K562 (cell line): ENCODE results near the gene TOR3A. TPM values are rescaled to one million over a fixed set of nuclear protein-coding genes. Genes with fewer than 3 reads are reported as not detected.

Source experiments
- ATAC-seq: fragments of 200-7000 bp; cut with Tn5 transposase; 3 replicates; pipeline ENCODE4 v1.9.1; 2020; ENCODE audit warnings: moderate library complexity
- BruUV-seq: library from RNA; stranded (reverse); fragments of 400-500 nt; replicated peaks from 2 replicates; lab custom pipeline; 2021; lab: Mats Ljungman, UMichigan
- CTCF ChIA-PET: fragments of 300-600 bp; formaldehyde crosslinking; extraction: SDS; loops from one replicate; lab custom pipeline; 2021; ENCODE audit warnings: low intra/inter-chr PET ratio; lab: Yijun Ruan, JAX
- POLR2A ChIA-PET: fragments of 300-600, 350-650 bp; sonication (Branson Sonifier 250); formaldehyde crosslinking; extraction: SDS; loops from one replicate; lab custom pipeline; 2021; ENCODE audit warnings: antibody characterized with exemption, inconsistent platforms; lab: Yijun Ruan, JAX
- DNase-seq, 4 experiments: peaks; one replicate each; pipeline versions ENCODE4 v3.0.0 to v3.0.0-alpha.2; 2011 to 2018; ENCODE audit warnings: low spot score in 3 of 4, mixed read lengths in 3 of 4; ENCODE audit errors: extremely low read depth in 1 of 4
- FAIRE-seq: peaks from 2 replicates; lab custom pipeline; 2011; peaks lifted over from hg19 to GRCh38; lab: Jason Lieb, UNC
- H2AFZ ChIP-seq: 2 replicates; pipeline ENCODE4 v1.6.0; 2011; ENCODE audit warnings: low read depth, low read length, control low read depth, inconsistent platforms
- H3K27ac ChIP-seq: fragments of 200-600 bp; 3 replicates; pipeline ENCODE4 v1.8.0; 2011; ENCODE audit warnings: low read depth, mild to moderate bottlenecking, control low read depth, inconsistent platforms, low read length, moderate library complexity, mixed read lengths; ENCODE audit errors: extremely low read depth
- H3K27me3 ChIP-seq, 2 experiments: fragments of 300-600 bp in 1 of 2; 2 replicates in 1 of 2; 3 replicates in 1 of 2; pipeline versions ENCODE4 v1.6.0 to v1.8.0; 2011; ENCODE audit warnings: inconsistent platforms in 2 of 2, low read length in 2 of 2, mild to moderate bottlenecking in 1 of 2, mixed read lengths in 1 of 2, moderate library complexity in 1 of 2; ENCODE audit not compliant: control insufficient read depth in 2 of 2, insufficient read depth in 2 of 2
- H3K36me3 ChIP-seq: fragments of 300-600 bp; 3 replicates; pipeline ENCODE4 v1.8.0; 2011; ENCODE audit warnings: mild to moderate bottlenecking, low read length, inconsistent platforms; ENCODE audit not compliant: control insufficient read depth, insufficient read depth
- H3K4me1 ChIP-seq, 2 experiments: fragments of 200-600 bp in 1 of 2; replicated peaks in 1 of 2; 2 replicates in 1 of 2; 3 replicates in 1 of 2; pipeline versions ENCODE4 v1.5.1 to v1.8.0; 2011; ENCODE audit warnings: inconsistent platforms in 2 of 2, low read length in 2 of 2, mild to moderate bottlenecking in 1 of 2, mixed read lengths in 1 of 2, moderate library complexity in 1 of 2; ENCODE audit not compliant: control insufficient read depth in 2 of 2, insufficient read depth in 2 of 2
- H3K4me2 ChIP-seq: 2 replicates; pipeline ENCODE4 v1.6.1; 2011; ENCODE audit warnings: low read length, control low read depth, inconsistent platforms, mixed read lengths; ENCODE audit not compliant: insufficient read depth
- H3K4me3 ChIP-seq: fragments of 200-600 bp; sonication (generic), shearing (Covaris generic); 2 replicates; pipeline ENCODE4 v1.5.1; 2016; ENCODE audit warnings: control low read depth, inconsistent platforms
- H3K79me2 ChIP-seq: fragments of 200-600 bp; 3 replicates; pipeline ENCODE4 v1.8.0; 2011; ENCODE audit warnings: low read length, inconsistent platforms; ENCODE audit not compliant: control insufficient read depth, insufficient read depth
- H3K9ac ChIP-seq, 2 experiments: 2 replicates each; pipeline versions ENCODE4 v1.6.0 to v1.6.1; 2011; ENCODE audit warnings: low read depth in 2 of 2, low read length in 2 of 2, control low read depth in 1 of 2, inconsistent platforms in 1 of 2, mild to moderate bottlenecking in 1 of 2, mixed read lengths in 1 of 2; ENCODE audit not compliant: insufficient read depth in 1 of 2
- H3K9me1 ChIP-seq: one replicate; pipeline ENCODE4 v1.6.0; 2011; ENCODE audit warnings: inconsistent platforms, mild to moderate bottlenecking, low read length, moderate library complexity; ENCODE audit not compliant: control insufficient read depth, insufficient read depth
- H3K9me3 ChIP-seq: replicated peaks from 2 replicates; pipeline ENCODE4 v1.5.1; 2011; ENCODE audit warnings: low read depth, low read length, inconsistent platforms; ENCODE audit not compliant: control insufficient read depth, insufficient read depth
- H4K20me1 ChIP-seq: replicated peaks from 2 replicates; pipeline ENCODE4 v1.6.1; 2011; ENCODE audit warnings: low read length, inconsistent platforms, mixed read lengths; ENCODE audit not compliant: control insufficient read depth, insufficient read depth
- BHLHE40 ChIP-seq: IDR thresholded peaks from 2 replicates; pipeline ENCODE4 v1.6.1; 2011; ENCODE audit warnings: low read length, improper control_type of control experiment
- FOSL1 ChIP-seq: fragments of 200-800 bp; sonication (Bioruptor generic); conservative IDR thresholded peaks from 2 replicates; pipeline ENCODE4 v1.6.1; 2016; ENCODE audit warnings: missing genetic modification characterization, missing compliant biosample characterization
- GATAD2B ChIP-seq: fragments of 450-650 bp; IDR thresholded peaks from 2 replicates; pipeline ENCODE4 v1.6.1; 2017; ENCODE audit warnings: mild to moderate bottlenecking, borderline replicate concordance
- MITF ChIP-seq: IDR thresholded peaks from 2 replicates; pipeline ENCODE4 v1.6.1; 2014; ENCODE audit warnings: antibody characterized with exemption
- NUFIP1 ChIP-seq: fragments of 450-650 bp; IDR thresholded peaks from 2 replicates; pipeline ENCODE4 v1.6.1; 2018; ENCODE audit not compliant: partially characterized antibody
- SPI1 ChIP-seq: IDR thresholded peaks from 2 replicates; pipeline ENCODE4 v1.6.1; 2011; ENCODE audit warnings: low read depth, low read length, control low read depth, borderline replicate concordance
- SUPT5H ChIP-seq: fragments of 450-650 bp; IDR thresholded peaks from 2 replicates; pipeline ENCODE4 v1.6.1; 2016
- ZBED1 ChIP-seq: IDR thresholded peaks from 2 replicates; pipeline ENCODE4 v1.6.1; 2014
- WGBS: fragments of 100-300 bp; shearing (Covaris generic); methylation state at CpG from one replicate; pipeline ENCODE4 v1.1.6; 2016; ENCODE audit warnings: low coverage, mixed read lengths; ENCODE audit not compliant: insufficient coverage; ENCODE audit errors: missing lambda C conversion rate; 5-methylcytosine and 5-hydroxymethylcytosine counted together
- in situ Hi-C: fragments of 300-500 bp; cut with MboI; formaldehyde crosslinking; loops from 4 replicates; pipeline ENCODE4 v1.15.0; 2018; ENCODE audit warnings: inconsistent platforms, mixed read lengths
- intact Hi-C: fragments of 100-400 bp; cut with micrococcal nuclease; formaldehyde crosslinking; loops from 2 replicates; pipeline ENCODE4 v1.14.2; 2022
- polyA plus RNA-seq, 8 experiments: library from polyadenylated mRNA; depleted of rRNA in 4 of 8; stranded (reverse) in 5 of 8; unstranded in 3 of 8; fragments of >200 nt; fragmentation: Nextera tagmentation in 2 of 8; fragmentation: Illumina TruSeq in 1 of 8; extraction: Ambion mirVana in 2 of 8; extraction: Trizol in 1 of 8; gene quantifications; 2 replicates each; pipeline versions ENCODE4 v1.2.1 to v1.2.3, GENCODE V29; 2011 to 2014; ENCODE audit warnings: inconsistent platforms in 1 of 8, missing spikeins in 1 of 8
- total RNA-seq, 7 experiments: library from RNA; depleted of rRNA in 6 of 7; stranded (reverse); fragments of >200 nt in 6 of 7; fragmentation: Illumina TruSeq in 2 of 7; extraction: Trizol in 2 of 7; gene quantifications; 2 replicates each; pipeline versions ENCODE4 v1.2.1 to v1.2.3, GENCODE V29; 2011 to 2021; ENCODE audit warnings: low replicate concordance in 1 of 7
- TF ChIP-seq, protein P1 (sequence below): sonication (generic); formaldehyde crosslinking; IDR thresholded peaks from 2 replicates; pipeline ENCODE4 v1.8.0; 2022; ENCODE audit warnings: missing genetic modification reagents, mild to moderate bottlenecking, borderline replicate concordance
- TF ChIP-seq, protein P2 (sequence below): fragments of 450-650 bp; IDR thresholded peaks from 2 replicates; pipeline ENCODE4 v1.6.1; 2016; ENCODE audit warnings: mild to moderate bottlenecking
- TF ChIP-seq, protein P3 (sequence below): sonication (generic); formaldehyde crosslinking; IDR thresholded peaks from 2 replicates; pipeline ENCODE4 v1.4.0; 2020; ENCODE audit warnings: mild to moderate bottlenecking, missing genetic modification reagents

The TOR3A gene
- total and polyA plus RNA-seq, 9 of the 15 experiments (the other 6 are each of a cell fraction or from before 2014, with no cell fraction given): 7.9 to 94.5 (median 39.7) TPM

GRCh38 chr1:179142889-179143299, 61.0 kb downstream of the TOR3A start:
- POLR2A ChIA-PET: interaction anchor here (1.0 kb wide), 1 partner anchor 22 kb away, joined by 4 read pairs; no protein-coding TSS in a partner anchor
- Histone ChIP-seq H3K4me3 (no peak overlapping the region), H3K9me3 (no peaks in the 10 kb centered on the region), H3K27ac (peak overlapping the region; percentile 4; the same call in 1 of the 3 replicates), H4K20me1 (no peaks in the 10 kb centered on the region), H2AFZ (no peak overlapping the region), H3K79me2 (peaks cover 7% of the 10 kb centered on the region; the same call in 1 of the 3 replicates), H3K9ac (no peak overlapping the region), H3K4me2 (no peak overlapping the region), H3K9me1 (no peaks in the 10 kb centered on the region), H3K27me3 (no peaks in the 10 kb centered on the region), H3K36me3 (no peaks in the 10 kb centered on the region), H3K4me1 (peaks cover 0 to 12% of the 10 kb centered on the region in 2 experiments; a peak in 2 of 5 replicates)
- in situ Hi-C loops (no loop called here), intact Hi-C loops (no loop called here)
- WGBS: 53% methylated on average over 2 of the region's 2 CpGs
- TF ChIP-seq GATAD2B: no peak
- no peak for TF ChIP-seq SUPT5H
- TF ChIP-seq, protein P1, sequence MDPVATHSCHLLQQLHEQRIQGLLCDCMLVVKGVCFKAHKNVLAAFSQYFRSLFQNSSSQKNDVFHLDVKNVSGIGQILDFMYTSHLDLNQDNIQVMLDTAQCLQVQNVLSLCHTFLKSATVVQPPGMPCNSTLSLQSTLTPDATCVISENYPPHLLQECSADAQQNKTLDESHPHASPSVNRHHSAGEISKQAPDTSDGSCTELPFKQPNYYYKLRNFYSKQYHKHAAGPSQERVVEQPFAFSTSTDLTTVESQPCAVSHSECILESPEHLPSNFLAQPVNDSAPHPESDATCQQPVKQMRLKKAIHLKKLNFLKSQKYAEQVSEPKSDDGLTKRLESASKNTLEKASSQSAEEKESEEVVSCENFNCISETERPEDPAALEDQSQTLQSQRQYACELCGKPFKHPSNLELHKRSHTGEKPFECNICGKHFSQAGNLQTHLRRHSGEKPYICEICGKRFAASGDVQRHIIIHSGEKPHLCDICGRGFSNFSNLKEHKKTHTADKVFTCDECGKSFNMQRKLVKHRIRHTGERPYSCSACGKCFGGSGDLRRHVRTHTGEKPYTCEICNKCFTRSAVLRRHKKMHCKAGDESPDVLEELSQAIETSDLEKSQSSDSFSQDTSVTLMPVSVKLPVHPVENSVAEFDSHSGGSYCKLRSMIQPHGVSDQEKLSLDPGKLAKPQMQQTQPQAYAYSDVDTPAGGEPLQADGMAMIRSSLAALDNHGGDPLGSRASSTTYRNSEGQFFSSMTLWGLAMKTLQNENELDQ (CRISPR knock-in tag): 0 out of 2 replicates have a peak, but pooled peaks have one; percentile 23
- no peak for TF ChIP-seq NUFIP1
- TF ChIP-seq SPI1: peak; percentile 88
- TF ChIP-seq, protein P2, sequence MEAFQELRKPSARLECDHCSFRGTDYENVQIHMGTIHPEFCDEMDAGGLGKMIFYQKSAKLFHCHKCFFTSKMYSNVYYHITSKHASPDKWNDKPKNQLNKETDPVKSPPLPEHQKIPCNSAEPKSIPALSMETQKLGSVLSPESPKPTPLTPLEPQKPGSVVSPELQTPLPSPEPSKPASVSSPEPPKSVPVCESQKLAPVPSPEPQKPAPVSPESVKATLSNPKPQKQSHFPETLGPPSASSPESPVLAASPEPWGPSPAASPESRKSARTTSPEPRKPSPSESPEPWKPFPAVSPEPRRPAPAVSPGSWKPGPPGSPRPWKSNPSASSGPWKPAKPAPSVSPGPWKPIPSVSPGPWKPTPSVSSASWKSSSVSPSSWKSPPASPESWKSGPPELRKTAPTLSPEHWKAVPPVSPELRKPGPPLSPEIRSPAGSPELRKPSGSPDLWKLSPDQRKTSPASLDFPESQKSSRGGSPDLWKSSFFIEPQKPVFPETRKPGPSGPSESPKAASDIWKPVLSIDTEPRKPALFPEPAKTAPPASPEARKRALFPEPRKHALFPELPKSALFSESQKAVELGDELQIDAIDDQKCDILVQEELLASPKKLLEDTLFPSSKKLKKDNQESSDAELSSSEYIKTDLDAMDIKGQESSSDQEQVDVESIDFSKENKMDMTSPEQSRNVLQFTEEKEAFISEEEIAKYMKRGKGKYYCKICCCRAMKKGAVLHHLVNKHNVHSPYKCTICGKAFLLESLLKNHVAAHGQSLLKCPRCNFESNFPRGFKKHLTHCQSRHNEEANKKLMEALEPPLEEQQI: 0 out of 2 replicates have a peak, but pooled peaks have one; percentile 17
- 0 out of 2 replicates have a peak, but pooled peaks have one; percentile 11 for TF ChIP-seq BHLHE40
- TF ChIP-seq ZBED1: no peak
- peak; percentile 50 for TF ChIP-seq FOSL1 (tag)
- 0 out of 2 replicates have a peak, but pooled peaks have one; percentile 40 for TF ChIP-seq MITF
- TF ChIP-seq, protein P3, sequence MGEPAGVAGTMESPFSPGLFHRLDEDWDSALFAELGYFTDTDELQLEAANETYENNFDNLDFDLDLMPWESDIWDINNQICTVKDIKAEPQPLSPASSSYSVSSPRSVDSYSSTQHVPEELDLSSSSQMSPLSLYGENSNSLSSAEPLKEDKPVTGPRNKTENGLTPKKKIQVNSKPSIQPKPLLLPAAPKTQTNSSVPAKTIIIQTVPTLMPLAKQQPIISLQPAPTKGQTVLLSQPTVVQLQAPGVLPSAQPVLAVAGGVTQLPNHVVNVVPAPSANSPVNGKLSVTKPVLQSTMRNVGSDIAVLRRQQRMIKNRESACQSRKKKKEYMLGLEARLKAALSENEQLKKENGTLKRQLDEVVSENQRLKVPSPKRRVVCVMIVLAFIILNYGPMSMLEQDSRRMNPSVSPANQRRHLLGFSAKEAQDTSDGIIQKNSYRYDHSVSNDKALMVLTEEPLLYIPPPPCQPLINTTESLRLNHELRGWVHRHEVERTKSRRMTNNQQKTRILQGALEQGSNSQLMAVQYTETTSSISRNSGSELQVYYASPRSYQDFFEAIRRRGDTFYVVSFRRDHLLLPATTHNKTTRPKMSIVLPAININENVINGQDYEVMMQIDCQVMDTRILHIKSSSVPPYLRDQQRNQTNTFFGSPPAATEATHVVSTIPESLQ: no peak
- CTCF ChIA-PET: no interaction called here
- no TSS peak for BruUV-seq
- DNase-seq: peak in 1 of 4 experiments; percentile 7
- peak; percentile 58 for ATAC-seq
- no peak for FAIRE-seq
